HG03520 (cell line): ENCODE measurements around the gene RPS6KL1.

Experiments used
- ATAC-seq: cut with Tn5 transposase; IDR thresholded peaks from one replicate; pipeline ENCODE4 v1.9.1; 2021; ENCODE audit warnings: mild to moderate bottlenecking, moderate library complexity; ENCODE audit not compliant: unreplicated experiment

Gene RPS6KL1

DNA sequence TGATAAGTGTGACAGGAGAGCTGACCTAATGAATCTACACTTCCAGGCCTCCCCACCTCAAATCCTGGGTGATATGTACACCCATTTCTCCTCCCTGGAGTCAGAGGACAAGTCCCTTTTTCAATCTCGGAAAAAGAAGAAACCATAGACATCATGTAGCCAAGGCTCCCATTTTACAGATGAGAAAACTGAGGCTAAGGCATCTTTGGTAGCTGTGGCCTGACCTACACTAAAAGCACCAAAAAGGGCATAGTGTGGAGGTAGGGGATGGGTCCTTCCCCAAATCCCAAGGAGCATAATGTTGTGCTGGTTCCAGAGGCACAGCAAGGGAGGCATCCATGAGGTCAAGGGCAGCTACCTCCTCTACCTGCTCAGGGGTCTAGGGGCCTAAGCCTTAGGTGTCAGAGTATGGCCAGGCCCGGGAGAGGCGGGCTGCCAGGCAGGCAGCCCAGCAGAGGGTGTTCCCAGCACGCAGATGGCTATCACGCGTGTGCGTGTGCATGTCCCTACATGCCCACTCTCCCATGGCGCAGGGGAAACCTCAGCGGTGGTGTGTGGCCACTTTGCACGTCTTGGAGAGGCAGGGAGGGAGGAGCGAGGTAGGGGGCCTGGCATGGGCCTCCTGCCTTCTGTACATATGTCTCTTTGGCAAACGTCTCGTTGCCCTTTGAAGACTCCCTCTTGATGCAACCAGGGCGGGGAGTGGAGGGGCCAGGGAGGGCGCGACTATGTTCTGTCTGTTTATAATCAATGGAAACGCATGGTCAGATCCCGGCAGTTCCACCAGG is 29.8 kb upstream of the RPS6KL1 start:
- ATAC-seq, result no peak

GRCh38 chr14:74952180-74952665 is 29.2 kb upstream of the RPS6KL1 start:
- no peak for ATAC-seq

DNA sequence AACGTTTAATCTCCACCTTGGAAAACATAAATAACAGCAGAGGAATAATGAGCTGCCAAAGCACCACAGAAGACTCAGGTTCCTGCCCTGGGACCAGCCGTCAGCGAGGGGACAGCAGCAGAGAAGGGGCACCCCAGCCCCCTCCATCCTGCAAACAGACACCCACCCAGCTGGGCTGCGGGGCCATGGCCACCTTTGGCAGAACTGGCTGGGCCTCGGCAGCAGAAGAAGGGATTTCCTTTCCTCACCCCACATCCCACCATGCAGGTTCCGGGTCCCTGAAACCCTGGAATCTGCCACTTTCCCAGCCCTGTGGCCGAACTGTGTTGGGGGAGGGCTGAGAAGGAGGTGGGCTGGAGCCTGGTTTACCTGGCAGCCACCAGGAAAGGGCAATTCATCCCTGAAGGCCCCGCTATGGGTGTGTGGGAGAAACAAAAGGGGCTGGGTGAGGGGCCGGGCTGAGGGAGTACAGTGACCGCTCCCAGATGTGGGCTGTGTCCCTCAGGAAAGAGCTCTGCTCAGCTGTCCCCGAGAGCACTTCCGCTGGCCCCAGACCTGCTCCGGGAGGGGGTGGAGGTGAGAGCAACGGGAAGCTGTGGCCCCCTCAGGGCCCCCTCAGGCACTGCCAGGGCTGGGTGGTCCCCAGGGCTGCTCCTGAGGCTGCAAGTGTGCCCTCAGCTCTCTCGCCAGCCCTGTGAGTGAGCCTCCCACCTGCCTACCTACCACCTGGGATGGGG is 28.6 kb upstream of the RPS6KL1 start:
- ATAC-seq, result no peak

GRCh38 chr14:74950795-74951442 is 27.9 kb upstream of the RPS6KL1 start:
- no peak for ATAC-seq

- no peak for ATAC-seq
These were observed 27.0 kb upstream of the RPS6KL1 start for GRCh38 chr14:74949859-74950573.

DNA sequence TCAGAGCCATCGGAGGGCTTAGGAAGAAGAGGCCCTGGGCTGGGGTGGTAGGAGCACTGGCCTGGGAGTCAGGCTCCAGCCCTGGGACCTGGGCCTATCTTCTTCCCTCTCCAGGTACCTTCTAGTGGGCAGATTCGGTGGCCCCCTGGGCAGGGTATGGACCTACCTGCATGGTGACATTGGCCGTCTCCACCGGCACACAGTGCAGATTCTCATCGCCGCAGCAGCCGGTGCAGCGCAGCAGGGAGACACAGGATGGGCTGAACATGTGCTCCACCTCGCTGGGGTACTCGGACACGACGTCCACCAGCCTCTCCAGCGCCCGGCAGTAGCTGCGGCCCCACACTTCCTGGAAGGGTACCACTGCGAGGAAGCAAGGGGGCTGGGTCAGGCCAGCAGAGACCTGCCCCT is 26.1 kb upstream of the RPS6KL1 start:
- ATAC-seq, result no peak

DNA sequence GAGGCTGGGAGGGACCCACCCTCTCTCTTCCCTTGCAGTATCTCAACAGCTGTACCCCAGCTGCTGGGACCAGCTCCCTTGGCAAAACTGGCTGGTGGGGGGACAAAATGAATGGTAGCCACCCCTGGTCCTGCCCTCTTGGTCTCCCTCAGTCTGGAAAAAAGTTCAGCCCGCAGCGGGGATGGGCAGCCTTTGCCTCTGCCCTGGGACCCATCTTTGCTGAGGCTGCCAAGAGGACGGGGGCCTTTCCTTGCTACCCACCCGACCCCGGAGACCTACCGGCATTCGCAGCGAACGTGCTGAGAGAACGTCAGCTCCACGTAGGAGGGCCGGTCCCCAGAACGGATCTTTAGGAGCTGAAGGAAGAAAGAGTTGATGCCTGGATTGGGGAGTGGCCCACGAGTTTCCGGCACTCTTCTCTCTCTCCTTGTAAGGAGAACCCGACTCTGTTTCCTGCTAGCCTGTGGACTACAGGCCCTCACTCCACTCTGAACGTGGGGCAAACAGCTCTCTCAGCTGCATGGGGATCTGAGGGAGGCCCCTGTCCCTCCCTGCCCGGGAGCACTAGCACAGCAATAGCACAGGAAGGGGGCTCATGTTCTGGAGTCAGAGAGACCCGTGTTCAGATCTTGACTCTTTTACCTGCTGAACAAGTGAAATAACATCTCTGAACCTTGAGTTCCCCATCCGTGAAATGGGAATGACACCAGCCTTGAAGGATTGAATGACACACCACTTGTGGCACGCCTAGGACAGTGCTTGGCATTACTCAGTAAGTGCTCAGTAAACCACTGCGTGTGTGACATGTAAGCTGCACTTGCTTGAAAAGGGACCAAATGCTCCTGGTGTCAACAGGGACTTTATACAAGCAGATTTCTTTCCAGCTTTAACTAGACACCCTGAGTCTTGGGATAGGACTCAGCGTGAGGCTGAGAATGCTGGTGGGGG is 25.4 kb upstream of the RPS6KL1 start:
- no peak for ATAC-seq

DNA sequence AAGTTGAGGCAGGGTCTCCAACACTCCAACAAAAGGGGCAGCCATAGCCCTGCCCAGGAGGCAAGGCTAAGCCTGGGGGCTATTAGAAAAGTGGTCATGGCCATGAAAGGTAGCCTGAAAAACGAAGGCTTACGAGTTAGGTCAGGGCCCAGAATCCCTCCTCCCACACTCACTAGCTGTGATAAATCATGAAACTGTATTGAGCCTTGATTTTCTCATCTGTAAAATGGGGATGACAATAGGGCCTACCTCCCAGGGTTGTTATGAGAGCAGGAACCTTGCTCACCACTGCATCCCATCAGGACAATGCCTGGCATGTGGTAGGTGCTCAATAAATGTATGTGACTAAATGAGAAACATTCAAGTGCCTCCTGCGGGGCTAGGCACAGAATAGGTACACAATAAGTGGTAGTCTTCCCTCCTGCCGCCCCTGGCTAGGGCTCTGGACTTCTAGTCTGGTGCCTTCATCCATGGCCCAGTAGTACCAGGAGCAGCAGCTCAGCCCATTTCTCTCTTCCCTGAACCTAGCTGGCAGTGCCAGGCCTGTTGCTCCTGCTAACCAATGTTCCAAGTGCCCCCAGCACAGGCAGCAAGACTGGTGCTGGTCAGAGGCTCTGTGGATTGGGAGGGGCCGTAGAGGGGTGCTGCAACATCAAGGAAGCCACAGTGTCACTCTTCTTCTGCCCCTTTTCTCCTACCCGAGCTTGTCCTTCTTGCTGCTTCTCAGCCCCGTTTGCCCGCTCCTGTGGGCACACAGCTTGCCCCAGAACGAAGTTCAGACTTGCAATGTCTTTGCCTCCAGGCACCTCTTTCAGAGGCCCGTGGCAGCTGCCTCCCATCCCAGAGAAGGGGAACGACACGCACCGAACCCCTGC is 24.5 kb upstream of the RPS6KL1 start:
- ATAC-seq, result no peak

DNA sequence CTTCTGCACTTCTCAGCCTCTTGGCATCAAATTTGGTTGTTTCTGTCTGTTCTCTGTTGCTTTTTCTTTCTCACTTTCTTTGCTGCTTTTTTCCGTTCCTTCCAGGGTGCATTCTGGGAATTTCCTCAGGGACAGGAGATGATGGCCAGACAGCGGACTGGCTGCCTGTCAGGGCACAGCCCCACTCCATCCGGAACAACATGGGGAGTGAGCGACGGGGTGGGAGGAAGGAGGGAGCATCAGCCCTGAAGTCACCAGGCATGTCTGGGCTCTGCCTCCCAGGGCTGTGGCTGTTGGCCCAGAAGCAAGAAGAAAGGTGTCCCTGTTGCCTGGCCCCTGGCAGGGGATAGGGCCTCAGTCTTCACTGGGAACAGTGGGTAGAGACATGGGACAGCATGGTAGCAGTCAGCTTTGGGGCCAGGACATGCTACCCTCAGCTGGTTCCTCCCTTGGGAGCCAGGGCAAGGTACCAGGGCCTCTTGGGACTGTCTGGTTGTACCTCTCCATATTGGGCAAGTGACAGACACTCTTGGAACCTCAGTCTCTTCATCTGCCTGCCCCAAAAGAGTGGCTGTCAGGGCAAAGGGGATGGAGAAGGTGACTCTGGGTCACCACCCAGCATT is 23.7 kb upstream of the RPS6KL1 start:
- ATAC-seq, result no peak

DNA sequence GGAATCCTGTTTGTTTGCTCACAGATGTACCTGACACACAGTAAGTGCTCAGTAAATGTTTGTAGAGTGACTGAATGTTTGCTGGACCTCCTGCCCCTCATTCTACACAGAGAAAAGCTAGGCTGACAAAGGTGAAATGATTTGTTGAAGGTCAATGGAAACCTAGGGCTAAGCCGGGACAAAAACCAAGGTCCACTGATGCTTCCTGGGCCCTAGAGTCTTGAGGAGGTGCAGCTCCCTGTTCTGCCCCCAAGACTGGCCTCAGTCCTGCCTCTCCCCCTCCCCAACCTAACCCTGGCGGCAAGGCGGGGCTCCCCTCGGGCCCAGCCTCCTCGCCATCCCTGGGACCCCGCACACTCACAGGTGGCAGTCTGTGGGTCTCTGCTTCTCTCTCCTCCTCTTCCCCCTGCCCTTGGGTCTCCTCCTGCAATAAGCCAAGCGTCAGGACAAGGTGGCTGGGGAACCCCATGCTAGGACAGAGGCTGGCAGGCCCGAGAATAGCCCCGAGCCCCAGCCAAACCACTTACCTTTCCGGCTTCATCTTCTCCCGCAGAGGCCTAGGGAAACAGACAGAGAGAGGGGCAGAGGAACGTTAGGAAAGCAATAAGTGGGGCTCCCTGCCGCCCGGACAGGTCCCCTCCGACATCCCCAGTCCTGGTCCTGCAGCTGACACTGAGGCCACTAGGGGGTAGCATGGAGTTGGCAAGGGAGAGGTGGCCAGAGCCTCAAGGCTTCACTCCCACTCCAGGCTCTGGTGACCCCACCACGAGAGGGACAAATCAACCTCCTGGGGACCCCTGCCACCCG is 23.0 kb upstream of the RPS6KL1 start:
- no peak for ATAC-seq

DNA sequence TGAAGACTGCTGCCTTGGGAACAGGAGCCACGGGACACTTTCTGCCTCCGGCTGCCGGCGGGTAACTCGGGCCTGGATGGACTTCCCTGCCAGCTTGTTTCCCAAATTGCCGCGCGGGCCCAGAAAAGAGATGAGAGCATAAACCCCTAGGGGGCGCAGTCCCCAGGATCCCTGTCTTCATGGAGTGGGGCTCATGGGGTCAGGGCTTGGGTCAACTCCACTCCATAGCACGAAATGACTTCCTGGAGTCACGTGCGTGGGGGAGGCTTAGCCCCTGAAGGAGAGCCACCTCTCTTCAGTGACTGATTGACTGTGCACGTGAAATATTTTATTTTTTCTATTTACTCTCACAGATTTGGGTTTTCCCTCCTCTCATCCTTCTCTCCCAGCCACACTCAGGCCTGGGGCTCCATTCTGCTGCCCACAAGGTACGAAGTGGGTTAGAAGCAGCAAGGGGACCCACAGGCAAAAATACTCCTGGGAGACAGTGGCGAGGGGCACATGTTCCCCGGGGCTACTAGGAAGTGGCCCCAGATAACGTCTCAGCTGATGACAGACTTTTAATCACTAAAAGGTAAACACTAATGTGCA is 22.3 kb upstream of the RPS6KL1 start:
- ATAC-seq, result no peak

- ATAC-seq, result no peak
These were observed 19.5 kb upstream of the RPS6KL1 start for GRCh38 chr14:74942608-74943007.

GRCh38 chr14:74942181-74942580 is 19.1 kb upstream of the RPS6KL1 start:
- no peak for ATAC-seq

- ATAC-seq, result no peak
These were observed 18.6 kb upstream of the RPS6KL1 start for GRCh38 chr14:74941676-74942097.

GRCh38 chr14:74940956-74941565 is 18.0 kb upstream of the RPS6KL1 start:
- ATAC-seq, result no peak

DNA sequence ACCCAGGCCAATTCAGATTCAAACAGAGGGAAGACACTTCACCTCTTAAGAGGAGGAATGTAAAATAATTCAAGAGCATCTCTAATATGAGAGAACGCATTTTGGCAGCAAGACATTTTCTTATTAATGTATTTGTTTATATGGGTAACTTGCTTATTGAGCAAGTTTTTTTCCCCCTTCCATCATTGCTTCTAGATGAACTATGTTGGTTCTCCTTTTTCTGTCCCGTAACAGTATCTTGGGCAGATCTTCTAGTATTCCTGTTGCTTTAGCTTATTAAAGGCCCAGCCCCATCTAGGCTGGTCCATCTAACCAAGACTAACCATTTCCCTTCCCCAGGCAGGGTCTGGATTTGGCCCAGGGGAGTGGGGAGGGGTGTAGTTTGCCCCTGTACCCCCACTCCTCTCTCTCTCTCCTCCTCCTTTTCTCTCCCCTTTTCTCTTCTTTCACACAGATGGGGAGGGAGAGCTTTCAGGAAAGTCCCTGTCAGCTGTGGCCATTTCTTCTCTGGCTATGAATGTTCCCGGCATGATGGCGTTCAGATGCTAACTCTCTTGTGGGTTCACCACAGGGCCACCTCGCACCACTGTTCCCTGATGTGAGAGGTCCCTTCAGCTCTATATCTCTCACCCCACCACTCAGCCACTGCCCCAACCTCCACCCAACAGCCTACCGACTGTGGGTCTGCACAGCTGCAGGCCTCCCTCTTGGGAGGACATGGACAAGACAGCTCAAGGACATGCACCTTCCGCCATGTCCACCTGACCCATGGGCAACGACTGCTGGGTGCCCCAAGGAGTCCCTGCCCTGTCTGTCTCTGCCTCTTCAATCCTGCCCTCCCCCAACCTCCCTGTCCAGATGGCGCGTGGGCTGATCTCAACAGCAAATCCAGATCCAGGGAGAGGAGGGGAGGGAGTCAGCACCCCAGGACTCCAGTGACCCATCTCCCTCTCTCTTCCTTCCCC is 15.8 kb upstream of the RPS6KL1 start:
- ATAC-seq, result no peak
